A549 (cell line): Measurements from ENCODE around the gene PPM1L. TPM values are rescaled to one million over a fixed set of nuclear protein-coding genes. Genes with fewer than 3 reads are reported as not detected.

Source experiments
- ATAC-seq, 2 experiments: fragments of 200-7000 bp in 1 of 2; fragments of >200 bp in 1 of 2; cut with Nextera tagmentation in 1 of 2; cut with Tn5 transposase in 1 of 2; 3 replicates each; pipeline versions ENCODE4 v1.8.0 to v1.9.1; 2018 to 2020; ENCODE audit warnings: mild to moderate bottlenecking in 1 of 2, moderate library complexity in 1 of 2
- CTCF ChIA-PET: fragments of 300-600 bp; sonication (Branson Sonifier 250); formaldehyde crosslinking; extraction: SDS; loops from one replicate; lab custom pipeline; 2021; ENCODE audit warnings: antibody characterized with exemption, inconsistent platforms; lab: Yijun Ruan, JAX
- POLR2A ChIA-PET: fragments of 350-600 bp; formaldehyde crosslinking; extraction: SDS; loops from one replicate; lab custom pipeline; 2021; ENCODE audit warnings: antibody characterized with exemption, inconsistent platforms; lab: Yijun Ruan, JAX
- DNase-seq, 2 experiments: peaks; one replicate each; pipeline versions ENCODE4 v3.0.0 to v3.0.0-alpha.2; 2011 to 2016; ENCODE audit warnings: low read depth in 1 of 2, low spot score in 1 of 2
- FAIRE-seq: peaks from 2 replicates; lab custom pipeline; 2011; peaks lifted over from hg19 to GRCh38; lab: Jason Lieb, UNC
- H3K27ac ChIP-seq, 2 experiments: fragments of >200 bp; sonication (Bioruptor Twin); formaldehyde crosslinking; 3 replicates each; pipeline ENCODE4 v1.5.1; 2016 to 2017
- H3K4me1 ChIP-seq: fragments of >200 bp; sonication (Bioruptor Twin); formaldehyde crosslinking; 3 replicates; pipeline ENCODE4 v1.6.1; 2016
- H3K4me2 ChIP-seq: fragments of >200 bp; sonication (Bioruptor Twin); formaldehyde crosslinking; 3 replicates; pipeline ENCODE4 v1.6.1; 2016
- H3K4me3 ChIP-seq: fragments of >200 bp; sonication (Bioruptor Twin); formaldehyde crosslinking; 3 replicates; pipeline ENCODE4 v1.5.1; 2016
- H3K9me3 ChIP-seq: fragments of >200 bp; sonication (Bioruptor Twin); formaldehyde crosslinking; 3 replicates; pipeline ENCODE4 v1.6.1; 2016
- CBX2 ChIP-seq: fragments of 200-600 bp; sonication (generic); IDR thresholded peaks from 2 replicates; pipeline ENCODE4 v1.6.1; 2016; ENCODE audit warnings: low read depth, mild to moderate bottlenecking, borderline replicate concordance
- FOSB ChIP-seq: fragments of 250-450 bp; sonication (Bioruptor Pico); IDR thresholded peaks from 2 replicates; pipeline ENCODE4 v1.5.0; 2020; ENCODE audit warnings: mild to moderate bottlenecking, moderate library complexity
- HDAC2 ChIP-seq: fragments of 200-600 bp; sonication (generic); IDR thresholded peaks from 2 replicates; pipeline ENCODE4 v1.6.1; 2016
- HOXA7 ChIP-seq: fragments of 250-450 bp; sonication (Bioruptor Pico); IDR thresholded peaks from 2 replicates; pipeline ENCODE4 v1.5.0; 2020; ENCODE audit warnings: mild to moderate bottlenecking, moderate library complexity
- MYC ChIP-seq: IDR thresholded peaks from 2 replicates; pipeline ENCODE4 v1.6.1; 2012; ENCODE audit warnings: mild to moderate bottlenecking, inconsistent platforms, low read length, improper control_type of control experiment, borderline replicate concordance
- NR3C1 ChIP-seq: fragments of >200 bp; sonication (Bioruptor Twin); formaldehyde crosslinking; IDR thresholded peaks from 3 replicates; pipeline ENCODE4 v1.6.1; 2017
- POLR2AphosphoS2 ChIP-seq: conservative IDR thresholded peaks from 2 replicates; pipeline ENCODE4 v1.6.1; 2012; ENCODE audit warnings: low read length, improper control_type of control experiment, inconsistent platforms
- RFX5 ChIP-seq: fragments of 450-650 bp; IDR thresholded peaks from 2 replicates; pipeline ENCODE4 v1.7.1; 2014; ENCODE audit warnings: antibody characterized with exemption, mild to moderate bottlenecking, moderate library complexity
- SREBF2 ChIP-seq: fragments of 450-650 bp; IDR thresholded peaks from 2 replicates; pipeline ENCODE4 v1.6.1; 2014; ENCODE audit warnings: mild to moderate bottlenecking, moderate library complexity
- TFCP2L1 ChIP-seq: fragments of 250-450 bp; sonication (Bioruptor Pico); IDR thresholded peaks from 2 replicates; pipeline ENCODE4 v1.5.0; 2021; ENCODE audit warnings: mild to moderate bottlenecking
- TP53 ChIP-seq: fragments of 250-450 bp; sonication (Bioruptor Pico); IDR thresholded peaks from 2 replicates; pipeline ENCODE4 v1.5.0; 2021; ENCODE audit warnings: mild to moderate bottlenecking, moderate library complexity
- ZC3H11A ChIP-seq: fragments of 450-650 bp; IDR thresholded peaks from 2 replicates; pipeline ENCODE4 v1.6.1; 2014; ENCODE audit warnings: antibody characterized with exemption, mild to moderate bottlenecking
- ZFP36 ChIP-seq: fragments of 450-650 bp; IDR thresholded peaks from 2 replicates; pipeline ENCODE4 v1.6.1; 2014; ENCODE audit warnings: borderline replicate concordance; ENCODE audit not compliant: partially characterized antibody
- ZNF302 ChIP-seq: fragments of 250-450 bp; sonication (Bioruptor Pico); IDR thresholded peaks from 2 replicates; pipeline ENCODE4 v1.9.0; 2021; ENCODE audit warnings: inconsistent platforms, mild to moderate bottlenecking, moderate library complexity
- ZSCAN20 ChIP-seq: fragments of 250-450 bp; sonication (Bioruptor Pico); IDR thresholded peaks from 2 replicates; pipeline ENCODE4 v1.8.0; 2022; ENCODE audit warnings: mild to moderate bottlenecking, moderate library complexity
- WGBS: methylation state at CpG from one replicate; pipeline ENCODE4 v1.1.6; 2017; ENCODE audit errors: missing lambda C conversion rate; 5-methylcytosine and 5-hydroxymethylcytosine counted together
- polyA plus RNA-seq, 4 experiments: library from polyadenylated mRNA; depleted of rRNA in 3 of 4; stranded (reverse); fragments of >200 nt; fragmentation: RNase III in 1 of 4; extraction: RNeasy Plus Mini Kit Qiagen cat#74134 plus additional on column Dnase treatment in 1 of 4; gene quantifications; 2 replicates in 3 of 4; 3 replicates in 1 of 4; pipeline ENCODE4 v1.2.3, GENCODE V29; 2011 to 2017
- TF ChIP-seq, protein P1 (sequence below): fragments of 450-650 bp; IDR thresholded peaks from 2 replicates; pipeline ENCODE4 v1.6.1; 2014; ENCODE audit warnings: antibody characterized with exemption
- TF ChIP-seq, protein P2 (sequence below): fragments of 200-600 bp; sonication (generic); IDR thresholded peaks from 2 replicates; pipeline ENCODE4 v1.6.1; 2016; ENCODE audit warnings: antibody characterized with exemption, mild to moderate bottlenecking, moderate library complexity
- TF ChIP-seq, protein P3 (sequence below): fragments of >200 bp; sonication (Bioruptor Twin); formaldehyde crosslinking; IDR thresholded peaks from 3 replicates; pipeline ENCODE4 v1.6.1; 2016
- TF ChIP-seq, protein P4 (sequence below): fragments of 150-350 bp; IDR thresholded peaks from 2 replicates; pipeline ENCODE4 v1.6.1; 2014; ENCODE audit warnings: low read depth, mild to moderate bottlenecking, low read length
- TF ChIP-seq, protein P5 (sequence below): fragments of 250-450 bp; sonication (Bioruptor Pico); IDR thresholded peaks from 2 replicates; pipeline ENCODE4 v1.5.0; 2021; ENCODE audit warnings: mild to moderate bottlenecking, moderate library complexity, borderline replicate concordance

Gene PPM1L
- polyA plus RNA-seq, 2 of the 4 experiments (the other 2 are of a cell fraction): 0.27 to 0.45 TPM

DNA sequence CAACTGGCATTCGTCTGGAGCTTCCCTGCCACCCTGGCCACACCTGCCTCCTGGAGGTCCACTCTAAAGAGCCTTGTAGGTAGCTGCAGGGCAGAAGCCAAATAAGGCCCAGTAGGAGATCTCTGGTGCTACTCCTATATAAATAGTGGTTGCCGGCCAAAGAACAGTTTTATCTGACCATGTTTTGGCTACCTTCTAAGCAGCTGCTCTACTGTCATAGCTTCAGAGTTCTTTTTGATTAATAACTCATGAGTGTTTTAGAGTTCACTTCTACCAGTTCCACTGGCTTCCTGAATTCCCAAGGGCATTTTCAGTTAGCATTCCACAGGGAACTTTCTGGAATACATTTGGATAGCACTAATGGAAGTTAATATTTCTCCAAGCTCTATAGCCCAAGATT, 194.5 kb downstream of the PPM1L start:
- ChIA-PET POLR2A (no interaction called here), CTCF (interaction anchor here (3.2 kb wide), 1 partner anchor 30 kb away, joined by 12 read pairs; no protein-coding TSS in a partner anchor)
- WGBS: 46% methylated on average over 2 of the region's 2 CpGs
- Histone ChIP-seq H3K27ac (no peak overlapping the region), H3K4me3 (no peak overlapping the region), H3K9me3 (no peaks in the 10 kb centered on the region), H3K4me1 (no peaks in the 10 kb centered on the region), H3K4me2 (no peak overlapping the region)
- TF ChIP-seq, protein P1, sequence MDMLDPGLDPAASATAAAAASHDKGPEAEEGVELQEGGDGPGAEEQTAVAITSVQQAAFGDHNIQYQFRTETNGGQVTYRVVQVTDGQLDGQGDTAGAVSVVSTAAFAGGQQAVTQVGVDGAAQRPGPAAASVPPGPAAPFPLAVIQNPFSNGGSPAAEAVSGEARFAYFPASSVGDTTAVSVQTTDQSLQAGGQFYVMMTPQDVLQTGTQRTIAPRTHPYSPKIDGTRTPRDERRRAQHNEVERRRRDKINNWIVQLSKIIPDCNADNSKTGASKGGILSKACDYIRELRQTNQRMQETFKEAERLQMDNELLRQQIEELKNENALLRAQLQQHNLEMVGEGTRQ: no peak
- TF ChIP-seq ZC3H11A (no peak), FOSB (CRISPR knock-in tag) (no peak), RFX5 (no peak), NR3C1 (no peak), TP53 (CRISPR knock-in tag) (no peak), CBX2 (no peak), SREBF2 (no peak), TFCP2L1 (CRISPR knock-in tag) (no peak), HOXA7 (CRISPR knock-in tag) (no peak), HDAC2 (no peak), ZSCAN20 (no peak), POLR2AphosphoS2 (no peak)
- TF ChIP-seq, protein P2, sequence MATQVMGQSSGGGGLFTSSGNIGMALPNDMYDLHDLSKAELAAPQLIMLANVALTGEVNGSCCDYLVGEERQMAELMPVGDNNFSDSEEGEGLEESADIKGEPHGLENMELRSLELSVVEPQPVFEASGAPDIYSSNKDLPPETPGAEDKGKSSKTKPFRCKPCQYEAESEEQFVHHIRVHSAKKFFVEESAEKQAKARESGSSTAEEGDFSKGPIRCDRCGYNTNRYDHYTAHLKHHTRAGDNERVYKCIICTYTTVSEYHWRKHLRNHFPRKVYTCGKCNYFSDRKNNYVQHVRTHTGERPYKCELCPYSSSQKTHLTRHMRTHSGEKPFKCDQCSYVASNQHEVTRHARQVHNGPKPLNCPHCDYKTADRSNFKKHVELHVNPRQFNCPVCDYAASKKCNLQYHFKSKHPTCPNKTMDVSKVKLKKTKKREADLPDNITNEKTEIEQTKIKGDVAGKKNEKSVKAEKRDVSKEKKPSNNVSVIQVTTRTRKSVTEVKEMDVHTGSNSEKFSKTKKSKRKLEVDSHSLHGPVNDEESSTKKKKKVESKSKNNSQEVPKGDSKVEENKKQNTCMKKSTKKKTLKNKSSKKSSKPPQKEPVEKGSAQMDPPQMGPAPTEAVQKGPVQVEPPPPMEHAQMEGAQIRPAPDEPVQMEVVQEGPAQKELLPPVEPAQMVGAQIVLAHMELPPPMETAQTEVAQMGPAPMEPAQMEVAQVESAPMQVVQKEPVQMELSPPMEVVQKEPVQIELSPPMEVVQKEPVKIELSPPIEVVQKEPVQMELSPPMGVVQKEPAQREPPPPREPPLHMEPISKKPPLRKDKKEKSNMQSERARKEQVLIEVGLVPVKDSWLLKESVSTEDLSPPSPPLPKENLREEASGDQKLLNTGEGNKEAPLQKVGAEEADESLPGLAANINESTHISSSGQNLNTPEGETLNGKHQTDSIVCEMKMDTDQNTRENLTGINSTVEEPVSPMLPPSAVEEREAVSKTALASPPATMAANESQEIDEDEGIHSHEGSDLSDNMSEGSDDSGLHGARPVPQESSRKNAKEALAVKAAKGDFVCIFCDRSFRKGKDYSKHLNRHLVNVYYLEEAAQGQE: no peak
- TF ChIP-seq, protein P3, sequence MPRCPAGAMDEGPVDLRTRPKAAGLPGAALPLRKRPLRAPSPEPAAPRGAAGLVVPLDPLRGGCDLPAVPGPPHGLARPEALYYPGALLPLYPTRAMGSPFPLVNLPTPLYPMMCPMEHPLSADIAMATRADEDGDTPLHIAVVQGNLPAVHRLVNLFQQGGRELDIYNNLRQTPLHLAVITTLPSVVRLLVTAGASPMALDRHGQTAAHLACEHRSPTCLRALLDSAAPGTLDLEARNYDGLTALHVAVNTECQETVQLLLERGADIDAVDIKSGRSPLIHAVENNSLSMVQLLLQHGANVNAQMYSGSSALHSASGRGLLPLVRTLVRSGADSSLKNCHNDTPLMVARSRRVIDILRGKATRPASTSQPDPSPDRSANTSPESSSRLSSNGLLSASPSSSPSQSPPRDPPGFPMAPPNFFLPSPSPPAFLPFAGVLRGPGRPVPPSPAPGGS: no peak
- TF ChIP-seq, protein P4, sequence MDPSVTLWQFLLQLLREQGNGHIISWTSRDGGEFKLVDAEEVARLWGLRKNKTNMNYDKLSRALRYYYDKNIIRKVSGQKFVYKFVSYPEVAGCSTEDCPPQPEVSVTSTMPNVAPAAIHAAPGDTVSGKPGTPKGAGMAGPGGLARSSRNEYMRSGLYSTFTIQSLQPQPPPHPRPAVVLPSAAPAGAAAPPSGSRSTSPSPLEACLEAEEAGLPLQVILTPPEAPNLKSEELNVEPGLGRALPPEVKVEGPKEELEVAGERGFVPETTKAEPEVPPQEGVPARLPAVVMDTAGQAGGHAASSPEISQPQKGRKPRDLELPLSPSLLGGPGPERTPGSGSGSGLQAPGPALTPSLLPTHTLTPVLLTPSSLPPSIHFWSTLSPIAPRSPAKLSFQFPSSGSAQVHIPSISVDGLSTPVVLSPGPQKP: no peak
- TF ChIP-seq, protein P5, sequence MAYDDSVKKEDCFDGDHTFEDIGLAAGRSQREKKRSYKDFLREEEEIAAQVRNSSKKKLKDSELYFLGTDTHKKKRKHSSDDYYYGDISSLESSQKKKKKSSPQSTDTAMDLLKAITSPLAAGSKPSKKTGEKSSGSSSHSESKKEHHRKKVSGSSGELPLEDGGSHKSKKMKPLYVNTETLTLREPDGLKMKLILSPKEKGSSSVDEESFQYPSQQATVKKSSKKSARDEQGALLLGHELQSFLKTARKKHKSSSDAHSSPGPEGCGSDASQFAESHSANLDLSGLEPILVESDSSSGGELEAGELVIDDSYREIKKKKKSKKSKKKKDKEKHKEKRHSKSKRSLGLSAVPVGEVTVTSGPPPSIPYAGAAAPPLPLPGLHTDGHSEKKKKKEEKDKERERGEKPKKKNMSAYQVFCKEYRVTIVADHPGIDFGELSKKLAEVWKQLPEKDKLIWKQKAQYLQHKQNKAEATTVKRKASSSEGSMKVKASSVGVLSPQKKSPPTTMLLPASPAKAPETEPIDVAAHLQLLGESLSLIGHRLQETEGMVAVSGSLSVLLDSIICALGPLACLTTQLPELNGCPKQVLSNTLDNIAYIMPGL (CRISPR knock-in tag): no peak
- no peak for FAIRE-seq
- no peak for ATAC-seq
- DNase-seq: no peak

DNA sequence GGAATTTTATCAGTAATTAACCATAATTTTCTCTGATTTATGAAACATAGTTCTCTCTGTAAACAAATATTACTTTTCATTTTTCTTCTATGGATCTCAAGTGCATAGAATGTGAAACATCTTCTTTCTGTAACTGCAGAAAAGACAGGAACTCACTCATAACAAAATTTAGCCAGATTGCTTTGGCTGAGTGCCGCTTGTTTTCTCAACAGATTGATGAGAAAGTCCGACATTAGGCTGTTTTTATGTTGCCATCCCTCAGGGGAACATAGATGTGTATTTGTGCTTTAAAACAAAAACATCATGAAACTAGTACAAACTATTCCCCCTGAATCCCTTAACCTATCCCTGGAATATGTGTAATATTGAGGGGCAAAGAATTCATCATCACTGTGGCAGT, 194.9 kb downstream of the PPM1L start:
- H3K4me2 ChIP-seq: no peak overlapping the region
- H3K9me3 ChIP-seq: no peaks in the 10 kb centered on the region
- H3K4me3 ChIP-seq: no peak overlapping the region
- no peak overlapping the region for H3K27ac ChIP-seq
- WGBS: 48% methylated on average over 2 of the region's 2 CpGs
- DNase-seq (no peak), ATAC-seq (no peak), FAIRE-seq (no peak)
- ChIA-PET POLR2A (no interaction called here), CTCF (no interaction called here)
- H3K4me1 ChIP-seq: no peaks in the 10 kb centered on the region
- TF ChIP-seq ZNF302 (CRISPR knock-in tag) (no peak), MYC (no peak), FOSB (CRISPR knock-in tag) (no peak), ZFP36 (no peak)
- TF ChIP-seq, protein P4: no peak
- TF ChIP-seq, protein P2: no peak
- TF ChIP-seq, protein P5 (CRISPR knock-in tag): no peak
